ENCODE data around the gene TMTC1.

DNA sequence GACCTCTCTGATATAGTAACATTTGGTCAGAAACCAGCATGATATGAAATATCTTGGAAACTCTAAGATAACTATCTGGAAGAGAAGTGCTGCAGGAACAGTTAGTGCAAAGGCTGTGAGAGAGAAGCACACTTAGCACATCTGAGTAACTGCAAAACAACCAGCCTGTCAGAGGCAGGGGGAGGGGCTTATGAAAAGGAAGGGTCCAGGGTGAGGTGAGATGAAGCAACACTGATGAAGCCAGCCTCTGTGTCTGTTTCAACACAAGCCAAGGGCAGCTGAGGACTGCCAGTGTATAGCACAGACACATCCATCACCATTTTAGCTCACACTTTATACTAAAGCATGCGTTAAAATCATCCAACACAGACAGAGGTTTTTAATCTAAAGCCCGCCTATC is 248.8 kb downstream of the TMTC1 start:
- TF ChIP-seq POLR2AphosphoS5 (IDR thresholded peaks at IDR 0.05; ENCODE audit: low read depth, low read length): no peak
- TF ChIP-seq TAF1 (IDR thresholded peaks at IDR 0.05; ENCODE audit: borderline replicate concordance, insufficient read depth, low read length): no peak
- TF ChIP-seq FOXP2 (optimal IDR thresholded peaks at IDR 0.05; ENCODE audit: borderline replicate concordance, extremely low read depth, extremely low read length, insufficient read depth): no peak
